K562 treated with DMSO at 1 percent for 12 hours (cell line): ENCODE data around the gene OR7C2. TPM values are rescaled to one million over a fixed set of nuclear protein-coding genes. Genes with fewer than 3 reads are reported as not detected.

Source experiments
- total RNA-seq: library from RNA; unstranded; fragments of 300-600 nt; gene quantifications from 2 replicates; pipeline ENCODE4 v1.2.3, GENCODE V29; 2022; ENCODE audit not compliant: insufficient read depth

OR7C2 gene
- not detected in 2 replicates for total RNA-seq

GRCh38 chr19:14941189-14941588 lies at the start of gene OR7C2:
TSS of gene OR7C2 (plus strand) at chr19:14941489. CDS start at chr19:14941489, 0 bp downstream.

GRCh38 chr19:14979476-14980255 lies 38.4 kb downstream of the OR7C2 start, which contains the start of gene SLC1A6:
TSS of gene SLC1A6 (minus strand) at chr19:14979864. CDS start at chr19:14972910, 6,954 bp downstream.

Other genes starting within 250 kb of the OR7C2 start
- gene ADGRE2, start 162.9 kb upstream of the OR7C2 start, total RNA-seq, result 2.5 and 7.5 TPM in 2 replicates
- gene OR7A5, start 106.3 kb upstream of the OR7C2 start, total RNA-seq, result not detected in 2 replicates
- not detected in 2 replicates for gene OR7C1, start 106.3 kb upstream of the OR7C2 start, total RNA-seq
- gene OR7A10, start 92.6 kb upstream of the OR7C2 start, total RNA-seq, result not detected in 2 replicates
- not detected in 2 replicates for gene OR7A17, start 55.4 kb upstream of the OR7C2 start, total RNA-seq
- not detected in 2 replicates for gene SLC1A6, start 38.4 kb downstream of the OR7C2 start, total RNA-seq
- 0.25 TPM in 1 of 2 replicates, not detected in the other for gene CASP14, start 108.0 kb downstream of the OR7C2 start, total RNA-seq
- not detected in 2 replicates for gene OR1I1, start 140.7 kb downstream of the OR7C2 start, total RNA-seq
- not detected in 2 replicates for gene SYDE1, start 165.9 kb downstream of the OR7C2 start, total RNA-seq